AG20443 (cell line): ENCODE measurements around the gene AGT.
"Not testable (repeated sequence)": the region's sequence is repeated elsewhere in the genome, so short reads cannot be mapped to it uniquely, and the experiment has no call there.

Experiments used
- DNase-seq: peaks from one replicate; pipeline ENCODE4 v3.0.0; 2012; ENCODE audit warnings: low spot score, mixed read lengths

The AGT gene

GRCh38 chr1:230691615-230692014 is 22.3 kb downstream of the AGT start:
- no peak for DNase-seq

DNA sequence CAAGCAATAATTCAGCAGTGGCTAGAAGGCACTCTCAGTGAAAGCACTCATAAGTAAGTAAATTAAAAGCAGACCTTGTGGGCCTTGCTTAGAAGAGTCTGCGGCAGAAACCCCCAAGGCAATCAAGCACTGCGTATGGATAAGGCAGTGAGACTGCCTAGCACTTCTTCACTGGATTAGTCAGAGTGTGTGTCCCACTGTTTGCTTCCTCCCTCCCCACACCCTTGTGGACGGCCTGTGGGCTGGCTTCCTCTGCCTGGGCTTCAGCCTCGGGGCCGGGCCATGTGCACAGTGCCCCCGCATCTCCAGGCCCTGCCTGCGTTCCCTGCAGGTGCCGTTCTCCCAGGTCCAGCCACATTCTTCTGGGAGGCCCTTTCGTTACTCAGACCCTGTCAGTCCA is 23.8 kb downstream of the AGT start:
- DNase-seq = no peak

DNA sequence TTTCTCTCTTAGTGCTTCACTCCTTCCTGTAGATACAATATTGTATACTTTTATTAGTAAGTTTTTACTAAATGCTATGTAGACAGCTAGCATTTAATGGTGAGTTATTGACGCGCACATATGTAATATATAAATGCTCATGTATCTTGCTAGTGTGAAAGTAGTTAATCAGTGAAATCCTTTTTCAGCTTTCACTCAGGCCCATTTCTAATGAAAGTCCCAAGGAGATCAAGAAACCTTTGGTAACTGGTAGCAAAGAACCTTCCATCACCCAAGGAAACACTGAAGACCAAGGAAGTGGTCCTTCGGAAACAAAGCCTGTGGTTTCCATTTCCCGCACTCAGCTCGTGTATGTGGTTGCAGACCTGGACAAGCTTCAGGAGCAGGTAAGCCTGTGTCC is 27.2 kb downstream of the AGT start:
- no peak for DNase-seq

GRCh38 chr1:230684998-230685397 is 28.9 kb downstream of the AGT start:
- no peak for DNase-seq

GRCh38 chr1:230684146-230684545 is 29.8 kb downstream of the AGT start:
- no peak for DNase-seq

GRCh38 chr1:230682882-230683610 is 30.9 kb downstream of the AGT start:
- DNase-seq = peak; percentile 73

DNA sequence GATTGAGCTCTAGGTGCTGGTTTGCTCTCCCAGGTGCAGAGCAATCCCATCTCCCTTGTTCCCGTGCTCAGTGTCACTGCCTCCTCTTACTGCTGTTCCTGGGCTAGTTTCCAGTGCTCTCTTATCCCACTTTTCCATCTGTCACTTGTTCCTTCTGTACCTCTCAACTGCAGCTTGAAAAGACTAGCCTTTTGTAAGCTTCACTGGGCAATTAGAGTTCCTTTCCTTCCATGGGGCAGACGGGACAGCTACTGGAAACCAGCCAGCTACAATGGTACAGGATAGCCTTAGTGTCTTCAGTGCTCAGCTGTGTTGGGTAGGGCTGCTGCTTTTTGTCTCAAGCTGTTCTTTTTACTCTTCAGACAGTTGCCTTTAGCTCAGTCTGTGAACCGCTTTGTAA is 31.6 kb downstream of the AGT start:
- DNase-seq = no peak

DNA sequence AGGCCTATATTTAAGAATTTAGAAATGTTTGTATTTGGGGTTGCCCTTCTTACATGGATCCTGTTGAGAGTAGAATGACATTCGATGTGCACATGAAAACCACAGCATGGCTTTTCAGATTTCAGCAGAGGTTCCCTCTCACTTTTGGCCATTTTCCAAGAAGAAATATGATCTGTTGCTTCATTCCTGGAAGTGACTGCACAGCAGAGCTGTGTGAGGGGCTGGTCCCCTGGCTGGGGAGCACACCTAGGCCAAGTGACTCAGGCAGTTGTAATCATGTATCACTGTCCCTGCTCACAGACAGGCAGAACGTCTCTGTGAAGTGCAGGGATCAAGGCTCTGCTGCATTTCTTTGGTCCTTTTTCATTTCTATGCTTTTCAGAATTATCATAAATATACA is 32.3 kb downstream of the AGT start:
- peak; percentile 65 for DNase-seq

- no peak for DNase-seq
Measured at GRCh38 chr1:230680300-230681025, 33.5 kb downstream of the AGT start.

DNA sequence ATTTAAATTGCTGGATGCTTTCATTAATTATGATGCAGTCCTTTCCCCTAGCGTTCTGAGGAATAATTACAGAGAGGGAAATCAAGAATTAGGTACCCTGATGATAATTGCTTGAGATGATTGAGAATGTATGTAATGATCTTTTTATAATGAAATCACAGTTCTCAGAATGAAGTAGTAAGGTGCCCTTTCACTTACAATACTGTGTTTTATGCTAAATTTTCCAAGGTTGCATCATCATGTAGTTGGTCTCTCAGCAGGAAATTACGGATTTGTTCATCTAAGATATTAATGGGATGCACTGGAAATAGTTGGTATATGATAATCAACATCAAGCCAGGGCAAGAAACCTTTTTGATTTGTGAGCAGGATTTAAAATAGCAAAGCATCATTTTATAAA is 34.1 kb downstream of the AGT start:
- DNase-seq = no peak

- DNase-seq = no peak
Measured at GRCh38 chr1:230679192-230679591, 34.7 kb downstream of the AGT start.

DNA sequence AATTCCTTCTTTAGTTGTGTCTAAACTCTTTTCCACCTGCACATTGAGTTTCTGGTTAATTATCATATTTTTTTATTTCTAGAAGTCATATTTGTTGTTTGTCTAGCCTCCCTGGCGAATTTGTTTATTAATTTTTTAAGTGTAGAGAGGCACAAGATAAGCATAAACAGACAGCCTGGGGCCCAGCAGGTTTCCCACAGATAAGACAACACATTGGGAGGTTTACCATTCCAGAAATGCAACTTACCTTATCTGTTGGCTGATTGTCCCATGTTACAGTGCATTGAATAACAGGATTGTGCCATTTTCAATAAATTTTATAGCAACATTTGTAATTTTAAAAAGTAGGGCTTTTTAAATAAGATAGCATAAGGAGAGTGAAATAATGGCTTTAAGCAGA is 36.7 kb downstream of the AGT start:
- DNase-seq = no peak

GRCh38 chr1:230674581-230674980 is 39.3 kb downstream of the AGT start:
- DNase-seq = no peak

DNA sequence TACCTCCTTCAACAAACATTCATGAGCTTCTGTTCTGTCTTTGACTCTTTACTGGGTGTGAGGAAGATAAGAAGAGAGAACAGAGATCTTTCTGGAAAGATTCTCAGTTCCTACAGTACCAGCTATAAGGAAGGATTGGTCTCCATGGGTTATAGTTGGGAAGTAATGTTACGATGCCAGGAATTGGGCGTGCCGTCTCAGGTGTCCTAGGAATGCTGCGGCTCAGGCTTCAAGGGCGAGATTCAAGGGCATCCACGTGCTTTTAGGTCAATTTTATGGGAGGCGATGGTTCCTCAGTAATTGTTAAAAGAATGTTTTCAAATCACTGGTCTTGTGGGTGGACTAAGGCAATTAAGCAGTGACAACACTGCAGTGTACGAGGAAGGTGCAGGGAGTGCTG is 44.4 kb downstream of the AGT start:
- DNase-seq = no peak

DNA sequence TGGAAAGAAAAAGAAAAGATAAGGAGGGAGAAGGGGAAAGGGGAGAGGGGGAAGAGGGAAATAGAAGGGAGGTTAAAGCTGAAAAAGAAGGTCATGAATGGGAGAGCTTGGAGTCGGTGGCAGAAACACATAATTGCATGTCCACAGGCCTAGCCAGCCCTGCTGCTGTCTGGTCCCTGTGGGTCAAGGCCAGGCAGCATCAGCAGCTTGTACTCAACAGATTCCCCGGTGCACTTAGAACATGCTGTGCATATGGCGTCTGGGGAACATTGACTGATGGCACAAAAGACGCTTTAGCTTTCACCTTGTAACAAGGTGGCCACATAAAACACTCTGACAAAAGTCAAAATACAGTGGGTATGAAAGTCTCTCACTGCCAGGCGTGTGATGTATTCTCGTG is 45.7 kb downstream of the AGT start:
- no peak for DNase-seq

GRCh38 chr1:230661976-230662375 is 51.9 kb downstream of the AGT start:
- no peak for DNase-seq

- DNase-seq = no peak
Measured at GRCh38 chr1:230658691-230659090, 55.2 kb downstream of the AGT start.

DNA sequence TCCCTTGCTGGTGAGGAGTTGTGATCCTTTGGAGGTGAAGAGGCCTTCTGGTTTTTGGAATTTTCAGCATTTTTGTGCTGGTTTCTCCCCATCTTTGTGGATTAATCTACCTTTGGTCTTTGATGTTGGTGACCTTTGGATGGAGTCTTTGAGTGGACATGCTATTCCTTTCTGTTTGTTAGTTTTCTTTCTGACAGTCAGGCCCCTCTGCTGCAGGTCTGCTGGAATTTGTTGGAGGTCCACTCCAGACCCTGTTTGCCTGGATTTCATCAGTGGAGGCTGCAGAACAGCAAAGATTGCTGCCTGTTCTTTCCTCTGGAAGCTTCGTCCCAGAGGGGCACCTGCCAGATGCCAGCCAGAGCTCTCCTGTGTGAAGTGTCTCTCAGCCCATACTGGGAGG is 55.8 kb downstream of the AGT start:
- DNase-seq = not testable (repeated sequence)

DNA sequence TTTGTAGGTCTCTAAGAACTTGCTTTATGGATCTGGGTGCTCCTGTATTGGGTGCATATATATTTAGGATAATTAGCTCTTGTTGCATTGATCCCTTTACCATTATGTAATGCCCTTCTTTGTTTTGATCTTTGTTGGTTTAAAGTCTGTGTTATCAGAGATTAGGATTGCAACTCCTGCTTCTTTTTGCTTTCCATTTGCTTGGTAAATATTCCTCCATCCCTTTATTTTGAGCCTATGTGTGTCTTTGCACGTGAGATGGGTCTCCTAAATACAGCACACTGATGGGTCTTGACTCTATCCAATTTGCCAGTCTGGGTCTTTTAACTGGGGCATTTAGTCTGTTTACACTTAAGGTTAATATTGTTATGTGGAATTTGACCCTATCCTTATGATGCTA is 57.2 kb downstream of the AGT start:
- DNase-seq = not testable (repeated sequence)
